Measurements from ENCODE around the gene VPS13C. TPM values are rescaled to one million over a fixed set of nuclear protein-coding genes. Genes with fewer than 3 reads are reported as not detected.
A peak's percentile ranks its signal among the peaks of the same experiment; 100 is the strongest.

VPS13C gene
- total RNA-seq, 1 donor, result 94.6 TPM

- no peak overlapping the region for H3K4me3 ChIP-seq (ENCODE audit: low read depth, low read length)
- no peak for DNase-seq (ENCODE audit: low read depth)
- TF ChIP-seq CTCF (IDR thresholded peaks at IDR 0.05; ENCODE audit: insufficient read depth, low read depth, low read length), result no peak
Observed at GRCh38 chr15:62075595-62076277, 15.5 kb upstream of the VPS13C start.

- peak; percentile 60 for TF ChIP-seq CTCF (IDR thresholded peaks at IDR 0.05; ENCODE audit: insufficient read depth, low read depth, low read length)
- no peak overlapping the region for H3K4me3 ChIP-seq (ENCODE audit: low read depth, low read length)
- DNase-seq (ENCODE audit: low read depth), result peak; percentile 62
Observed at GRCh38 chr15:62071711-62072308, 11.6 kb upstream of the VPS13C start.

- no peak for DNase-seq (ENCODE audit: low read depth)
- no peak for TF ChIP-seq CTCF (IDR thresholded peaks at IDR 0.05; ENCODE audit: insufficient read depth, low read depth, low read length)
- no peak overlapping the region for H3K4me3 ChIP-seq (ENCODE audit: low read depth, low read length)
Observed at GRCh38 chr15:62069551-62069950, 9.3 kb upstream of the VPS13C start.

GRCh38 chr15:62068810-62069167 is 8.5 kb upstream of the VPS13C start:
- peak; percentile 21 for DNase-seq (ENCODE audit: low read depth)
- peak overlapping the region; percentile 42 for H3K4me3 ChIP-seq (ENCODE audit: low read depth, low read length)

GRCh38 chr15:62068071-62068809 is 8.0 kb upstream of the VPS13C start:
- H3K4me3 ChIP-seq (ENCODE audit: low read depth, low read length), result peak overlapping the region; percentile 42
- DNase-seq (ENCODE audit: low read depth), result peak; percentile 33
- peak; percentile 27 for TF ChIP-seq CTCF (IDR thresholded peaks at IDR 0.05; ENCODE audit: insufficient read depth, low read depth, low read length)

More at GRCh38 chr15:62068810-62069167, 8.5 kb upstream of the VPS13C start:
- no peak for TF ChIP-seq CTCF (IDR thresholded peaks at IDR 0.05; ENCODE audit: insufficient read depth, low read depth, low read length)

GRCh38 chr15:62067448-62068044 is 7.3 kb upstream of the VPS13C start:
- DNase-seq (ENCODE audit: low read depth), result peak; percentile 21
- H3K4me3 ChIP-seq (ENCODE audit: low read depth, low read length), result peak overlapping the region; percentile 36
- no peak for TF ChIP-seq CTCF (IDR thresholded peaks at IDR 0.05; ENCODE audit: insufficient read depth, low read depth, low read length)
